HepG2 (cell line): Measurements from ENCODE around the gene PRR15L. TPM values are rescaled to one million over a fixed set of nuclear protein-coding genes. Genes with fewer than 3 reads are reported as not detected.

Experiments
- ATF3 ChIP-seq: sonication (generic); formaldehyde crosslinking; IDR thresholded peaks from 2 replicates; pipeline ENCODE4 v1.4.0; 2020; ENCODE audit warnings: missing genetic modification reagents
- HMGXB3 ChIP-seq: sonication (generic); formaldehyde crosslinking; IDR thresholded peaks from 2 replicates; pipeline ENCODE4 v1.4.0; 2020; ENCODE audit warnings: missing genetic modification reagents, borderline replicate concordance
- HNRNPH1 ChIP-seq: fragments of 200-400 bp; formaldehyde crosslinking; optimal IDR thresholded peaks from 2 replicates; pipeline ENCODE3; 2017; ENCODE audit warnings: mild to moderate bottlenecking, low read depth, low read length
- MTA1 ChIP-seq: sonication (generic); formaldehyde crosslinking; IDR thresholded peaks from 2 replicates; pipeline ENCODE4 v1.4.0; 2020; ENCODE audit warnings: missing genetic modification reagents, mild to moderate bottlenecking, borderline replicate concordance
- PHF20 ChIP-seq: sonication (generic); formaldehyde crosslinking; IDR thresholded peaks from 2 replicates; pipeline ENCODE4 v1.5.0; 2020; ENCODE audit warnings: mild to moderate bottlenecking, missing genetic modification reagents
- PPARG ChIP-seq: conservative IDR thresholded peaks from 2 replicates; pipeline ENCODE4 v1.6.1; 2016; ENCODE audit warnings: missing biosample characterization, missing genetic modification reagents
- RFXAP ChIP-seq: sonication (generic); formaldehyde crosslinking; IDR thresholded peaks from 2 replicates; pipeline ENCODE4 v1.4.0; 2020; ENCODE audit warnings: missing genetic modification reagents, borderline replicate concordance
- SAP130 ChIP-seq: IDR thresholded peaks from 2 replicates; pipeline ENCODE4 v1.6.1; 2016; ENCODE audit warnings: low read depth
- SIX4 ChIP-seq: sonication (generic); formaldehyde crosslinking; IDR thresholded peaks from 2 replicates; pipeline ENCODE4 v1.4.0; 2020; ENCODE audit warnings: missing genetic modification reagents
- SKI ChIP-seq: fragments of 450-650 bp; IDR thresholded peaks from one replicate; pipeline ENCODE4 v1.6.1; 2018; ENCODE audit warnings: mild to moderate bottlenecking; ENCODE audit not compliant: partially characterized antibody
- SMAD3 ChIP-seq: sonication (generic); formaldehyde crosslinking; IDR thresholded peaks from 2 replicates; pipeline ENCODE4 v1.4.0; 2020; ENCODE audit warnings: missing genetic modification reagents
- SRSF1 ChIP-seq: fragments of 200-400 bp; formaldehyde crosslinking; optimal IDR thresholded peaks from 2 replicates; pipeline ENCODE3; 2017; ENCODE audit warnings: mild to moderate bottlenecking, low read depth, low read length, moderate library complexity
- TSC22D2 ChIP-seq: sonication (generic); formaldehyde crosslinking; IDR thresholded peaks from 2 replicates; pipeline ENCODE4 v1.5.1; 2020; ENCODE audit warnings: missing genetic modification reagents, mild to moderate bottlenecking, borderline replicate concordance
- ZNF354B ChIP-seq: sonication (generic); formaldehyde crosslinking; IDR thresholded peaks from 2 replicates; pipeline ENCODE4 v1.8.0; 2022; ENCODE audit warnings: mild to moderate bottlenecking, missing genetic modification reagents
- ZNF362 ChIP-seq: sonication (generic); formaldehyde crosslinking; IDR thresholded peaks from 2 replicates; pipeline ENCODE4 v1.4.0; 2020; ENCODE audit warnings: missing genetic modification reagents, mild to moderate bottlenecking, borderline replicate concordance
- ZNF672 ChIP-seq: sonication (generic); formaldehyde crosslinking; IDR thresholded peaks from 2 replicates; pipeline ENCODE4 v1.8.1; 2022; ENCODE audit warnings: missing genetic modification reagents
- ZSCAN31 ChIP-seq: sonication (generic); formaldehyde crosslinking; IDR thresholded peaks from 2 replicates; pipeline ENCODE4 v1.5.0; 2020; ENCODE audit warnings: low read depth, mild to moderate bottlenecking, missing genetic modification reagents
- polyA plus RNA-seq, 8 experiments: library from polyadenylated mRNA; depleted of rRNA in 3 of 8; stranded (reverse) in 7 of 8; unstranded in 1 of 8; fragments of >200 nt; fragmentation: Illumina TruSeq in 4 of 8; extraction: Trizol in 4 of 8; gene quantifications; 2 replicates each; pipeline versions ENCODE4 v1.2.1 to v1.2.3, GENCODE V29; 2011 to 2016; ENCODE audit warnings: low read depth in 4 of 8, missing spikeins in 1 of 8, mixed read lengths in 1 of 8; ENCODE audit not compliant: insufficient read depth in 1 of 8
- total RNA-seq, 5 experiments: library from RNA; depleted of rRNA; stranded (reverse); fragments of >200 nt; fragmentation: Illumina TruSeq; extraction: Trizol; gene quantifications; 2 replicates each; pipeline ENCODE4 v1.2.3, GENCODE V29; 2016; ENCODE audit warnings: low read depth in 1 of 5
- TF ChIP-seq, protein P1 (sequence below): IDR thresholded peaks from 2 replicates; pipeline ENCODE4 v1.6.1; 2016; ENCODE audit warnings: low read depth, missing genetic modification reagents, missing compliant biosample characterization

PRR15L gene
- total and polyA plus RNA-seq, 2 of the 13 experiments (the other 11 are each of a cell fraction or from before 2014, with no cell fraction given), result 0.44 to 2.0 TPM

GRCh38 chr17:47948706-47949196 lies 8.9 kb downstream of the PRR15L start (continued):
- TF ChIP-seq ZSCAN31 (no peak; the same call in 1 of the 2 replicates), ZNF354B (no peak), ZNF362 (no peak), SAP130 (CRISPR knock-in tag) (peak; percentile 82), HMGXB3 (0 out of 2 replicates have a peak, but pooled peaks have one; percentile 33), PHF20 (no peak), SKI (peak; percentile 85), RFXAP (CRISPR knock-in tag) (no peak), SMAD3 (peak; percentile 33; the same call in 1 of the 2 replicates), HNRNPH1 (peak; percentile 56), PPARG (0 out of 2 replicates have a peak, but pooled peaks have one; percentile 20), SRSF1 (no peak), MTA1 (CRISPR knock-in tag) (peak; percentile 24; the same call in 1 of the 2 replicates), TSC22D2 (no peak), ZNF672 (CRISPR knock-in tag) (no peak), ATF3 (CRISPR knock-in tag) (peak; percentile 72; the same call in 1 of the 2 replicates), SIX4 (CRISPR knock-in tag) (no peak)
- TF ChIP-seq, protein P1, sequence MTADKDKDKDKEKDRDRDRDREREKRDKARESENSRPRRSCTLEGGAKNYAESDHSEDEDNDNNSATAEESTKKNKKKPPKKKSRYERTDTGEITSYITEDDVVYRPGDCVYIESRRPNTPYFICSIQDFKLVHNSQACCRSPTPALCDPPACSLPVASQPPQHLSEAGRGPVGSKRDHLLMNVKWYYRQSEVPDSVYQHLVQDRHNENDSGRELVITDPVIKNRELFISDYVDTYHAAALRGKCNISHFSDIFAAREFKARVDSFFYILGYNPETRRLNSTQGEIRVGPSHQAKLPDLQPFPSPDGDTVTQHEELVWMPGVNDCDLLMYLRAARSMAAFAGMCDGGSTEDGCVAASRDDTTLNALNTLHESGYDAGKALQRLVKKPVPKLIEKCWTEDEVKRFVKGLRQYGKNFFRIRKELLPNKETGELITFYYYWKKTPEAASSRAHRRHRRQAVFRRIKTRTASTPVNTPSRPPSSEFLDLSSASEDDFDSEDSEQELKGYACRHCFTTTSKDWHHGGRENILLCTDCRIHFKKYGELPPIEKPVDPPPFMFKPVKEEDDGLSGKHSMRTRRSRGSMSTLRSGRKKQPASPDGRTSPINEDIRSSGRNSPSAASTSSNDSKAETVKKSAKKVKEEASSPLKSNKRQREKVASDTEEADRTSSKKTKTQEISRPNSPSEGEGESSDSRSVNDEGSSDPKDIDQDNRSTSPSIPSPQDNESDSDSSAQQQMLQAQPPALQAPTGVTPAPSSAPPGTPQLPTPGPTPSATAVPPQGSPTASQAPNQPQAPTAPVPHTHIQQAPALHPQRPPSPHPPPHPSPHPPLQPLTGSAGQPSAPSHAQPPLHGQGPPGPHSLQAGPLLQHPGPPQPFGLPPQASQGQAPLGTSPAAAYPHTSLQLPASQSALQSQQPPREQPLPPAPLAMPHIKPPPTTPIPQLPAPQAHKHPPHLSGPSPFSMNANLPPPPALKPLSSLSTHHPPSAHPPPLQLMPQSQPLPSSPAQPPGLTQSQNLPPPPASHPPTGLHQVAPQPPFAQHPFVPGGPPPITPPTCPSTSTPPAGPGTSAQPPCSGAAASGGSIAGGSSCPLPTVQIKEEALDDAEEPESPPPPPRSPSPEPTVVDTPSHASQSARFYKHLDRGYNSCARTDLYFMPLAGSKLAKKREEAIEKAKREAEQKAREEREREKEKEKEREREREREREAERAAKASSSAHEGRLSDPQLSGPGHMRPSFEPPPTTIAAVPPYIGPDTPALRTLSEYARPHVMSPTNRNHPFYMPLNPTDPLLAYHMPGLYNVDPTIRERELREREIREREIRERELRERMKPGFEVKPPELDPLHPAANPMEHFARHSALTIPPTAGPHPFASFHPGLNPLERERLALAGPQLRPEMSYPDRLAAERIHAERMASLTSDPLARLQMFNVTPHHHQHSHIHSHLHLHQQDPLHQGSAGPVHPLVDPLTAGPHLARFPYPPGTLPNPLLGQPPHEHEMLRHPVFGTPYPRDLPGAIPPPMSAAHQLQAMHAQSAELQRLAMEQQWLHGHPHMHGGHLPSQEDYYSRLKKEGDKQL (CRISPR knock-in tag), result no peak; the same call in 1 of the 2 replicates
